ENCODE results near the gene SLC43A3.

GRCh38 chr11:57395905-57396623 is 30.9 kb downstream of the SLC43A3 start:
- TF ChIP-seq CTCF (IDR thresholded peaks at IDR 0.05) (no peak), POLR2A (IDR thresholded peaks at IDR 0.05) (no peak)
